ENCODE data around the gene HLA-DMB. TPM values are rescaled to one million over a fixed set of nuclear protein-coding genes. Genes with fewer than 3 reads are reported as not detected.
A peak's percentile ranks its signal among the peaks of the same experiment; 100 is the strongest.

Gene HLA-DMB
- polyA plus RNA-seq, 1 of the 3 experiments (the other 2 are of a cell fraction), result not detected

GRCh38 chr6:32972353-32973143 is 31.7 kb upstream of the HLA-DMB start:
- Histone ChIP-seq H3K4me3 (ENCODE audit: low read depth in 2 of 2, low read length in 1 of 2) (peak overlapping the region; percentile 62 to 88), H3K9me3 (no peaks in the 10 kb centered on the region), H3K27ac (ENCODE audit: low read depth in 2 of 2, low read length in 1 of 2) (peak overlapping the region; percentile 74 to 76), H3K36me3 (replicated peaks in 1 of 2; ENCODE audit: control insufficient read depth in 1 of 2, insufficient read depth in 2 of 2, low read length in 1 of 2) (peaks cover 49 to 57% of the 10 kb centered on the region in 2 experiments), H3K27me3 (ENCODE audit: insufficient read depth) (no peaks in the 10 kb centered on the region), H3F3A (replicated peaks; ENCODE audit: insufficient read depth) (peaks cover 60% of the 10 kb centered on the region), H3K9me2 (no peaks in the 10 kb centered on the region), H2AFZ (ENCODE audit: low read depth) (no peak overlapping the region), H3K9ac (peak overlapping the region; percentile 92), H3K79me2 (ENCODE audit: insufficient read depth) (peaks cover 79% of the 10 kb centered on the region), H4K20me1 (ENCODE audit: insufficient read depth) (peaks cover 55% of the 10 kb centered on the region), H3K4me1 (ENCODE audit: control insufficient read depth in 1 of 2, insufficient read depth in 2 of 2, low read depth in 1 of 2, low read length in 1 of 2) (peaks cover 22 to 26% of the 10 kb centered on the region in 2 experiments; a peak in 3 of 4 replicates), H3K4me2 (peak overlapping the region; percentile 94)
- under 1% methylated on average over 51 of the region's 70 CpGs for WGBS (ENCODE audit: low lambda C conversion rate)
- CTCF ChIA-PET, result interaction anchor here (0.6 to 12.0 kb wide), 11 partner anchors 9 to 276 kb away, joined by 3 to 203 read pairs (median 7); partner anchors contain the start of genes HLA-DMA and TAP2
- TF ChIP-seq USF2 (IDR thresholded peaks at IDR 0.05; ENCODE audit: borderline replicate concordance, low read depth, low read length), result no peak; the same call in 1 of the 2 replicates
- peak; percentile 90 for TF ChIP-seq YY1 (IDR thresholded peaks at IDR 0.05; ENCODE audit: low read depth)
- POLR2A ChIA-PET, result interaction anchor here (0.7 to 4.7 kb wide), 30 partner anchors 8 to 1431 kb away, joined by 3 to 50 read pairs (median 7); partner anchors contain the start of genes ATF6B, ATP6V1G2, B3GALT4 and DDX39B
- peak; percentile 78 for DNase-seq

- H3K4me1 ChIP-seq (ENCODE audit: control insufficient read depth in 1 of 2, insufficient read depth in 2 of 2, low read depth in 1 of 2, low read length in 1 of 2), result peaks cover 21 to 28% of the 10 kb centered on the region in 2 experiments; a peak in 3 of 4 replicates
- H3K27ac ChIP-seq (ENCODE audit: low read depth in 2 of 2, low read length in 1 of 2), result peak overlapping the region; percentile 97 to 99
- H3K9me3 ChIP-seq, result no peaks in the 10 kb centered on the region
- peaks cover 79% of the 10 kb centered on the region for H3K79me2 ChIP-seq (ENCODE audit: insufficient read depth)
- peak overlapping the region; percentile 97 for H3K4me2 ChIP-seq
- no peak overlapping the region for H2AFZ ChIP-seq (ENCODE audit: low read depth)
- under 1% methylated on average over 27 of the region's 58 CpGs for WGBS (ENCODE audit: low lambda C conversion rate)
- peaks cover 41 to 50% of the 10 kb centered on the region in 2 experiments for H3K36me3 ChIP-seq (replicated peaks in 1 of 2; ENCODE audit: control insufficient read depth in 1 of 2, insufficient read depth in 2 of 2, low read length in 1 of 2)
- peaks cover 47% of the 10 kb centered on the region for H4K20me1 ChIP-seq (ENCODE audit: insufficient read depth)
- no peaks in the 10 kb centered on the region for H3K9me2 ChIP-seq
- peaks cover 54% of the 10 kb centered on the region for H3F3A ChIP-seq (replicated peaks; ENCODE audit: insufficient read depth)
- H3K9ac ChIP-seq, result peak overlapping the region; percentile 94
- H3K27me3 ChIP-seq (ENCODE audit: insufficient read depth), result no peaks in the 10 kb centered on the region
- DNase-seq, result peak; percentile 92
- ChIA-PET POLR2A (interaction anchor here (0.5 to 4.7 kb wide), 48 partner anchors 9 to 1430 kb away, joined by 3 to 50 read pairs (median 4); partner anchors contain the start of genes ATF6B, ATP6V1G2, B3GALT4 and CSNK2B), CTCF (interaction anchor here (0.6 to 12.0 kb wide), 13 partner anchors 8 to 279 kb away, joined by 3 to 203 read pairs (median 5); partner anchors contain the start of genes HLA-DMA and TAP2)
- H3K4me3 ChIP-seq (ENCODE audit: low read depth in 2 of 2, low read length in 1 of 2), result peak overlapping the region; percentile 83 to 88
- TF ChIP-seq GABPA (IDR thresholded peaks at IDR 0.05; ENCODE audit: low read depth), result 0 out of 2 replicates have a peak, but pooled peaks have one; percentile 20
- TF ChIP-seq CHD2 (IDR thresholded peaks at IDR 0.05; ENCODE audit: low read length, partially characterized antibody), result peak; percentile 7
- no peak for TF ChIP-seq FOXJ3 (CRISPR knock-in tag; IDR thresholded peaks at IDR 0.05)
- TF ChIP-seq RAD21 (IDR thresholded peaks at IDR 0.05; ENCODE audit: low read length), result no peak
- no peak for TF ChIP-seq EZH2phosphoT487 (IDR thresholded peaks at IDR 0.05; ENCODE audit: borderline replicate concordance, low read depth)
- peak; percentile 44 for TF ChIP-seq TEAD4 (IDR thresholded peaks at IDR 0.05; ENCODE audit: borderline replicate concordance, insufficient read depth)
- TF ChIP-seq ELF1 (IDR thresholded peaks at IDR 0.05), result peak; percentile 53
- TF ChIP-seq RXRA (IDR thresholded peaks at IDR 0.05; ENCODE audit: borderline replicate concordance, low read depth), result no peak
- TF ChIP-seq RCOR1 (IDR thresholded peaks at IDR 0.05; ENCODE audit: low read length), result 0 out of 2 replicates have a peak, but pooled peaks have one; percentile 16
- no peak for TF ChIP-seq USF1 (IDR thresholded peaks at IDR 0.05; ENCODE audit: borderline replicate concordance, low read depth)
- TF ChIP-seq NRF1 (IDR thresholded peaks at IDR 0.05; ENCODE audit: low read depth, low read length), result peak; percentile 81
- peak; percentile 100 for TF ChIP-seq TAF1 (IDR thresholded peaks at IDR 0.05; ENCODE audit: borderline replicate concordance, low read depth, low read length)
- 0 out of 2 replicates have a peak, but pooled peaks have one; percentile 5 for TF ChIP-seq NFIC (IDR thresholded peaks at IDR 0.05; ENCODE audit: borderline replicate concordance)
- peak; percentile 11; the same call in 1 of the 2 replicates for TF ChIP-seq FOSL2 (IDR thresholded peaks at IDR 0.05; ENCODE audit: borderline replicate concordance, low read depth)
- TF ChIP-seq MAX (IDR thresholded peaks at IDR 0.05; ENCODE audit: low read depth), result peak; percentile 87
- TF ChIP-seq FOXM1 (IDR thresholded peaks at IDR 0.05; ENCODE audit: low read depth), result no peak
- TF ChIP-seq JUND (IDR thresholded peaks at IDR 0.05), result 0 out of 2 replicates have a peak, but pooled peaks have one; percentile 34
- TF ChIP-seq USF2 (IDR thresholded peaks at IDR 0.05; ENCODE audit: borderline replicate concordance, low read depth, low read length), result no peak
Measured at GRCh38 chr6:32971581-32972352, 30.9 kb upstream of the HLA-DMB start.

All from SK-N-SH (cell line).